Limb (tissue), 2 donors: Measurements from ENCODE around the gene DNER.
"Not testable (repeated sequence)": the region's sequence is repeated elsewhere in the genome, so short reads cannot be mapped to it uniquely, and the experiment has no call there.

Source experiments
- DNase-seq, 2 donors: peaks; one replicate each; pipeline ENCODE4 v3.0.0-alpha.2; 2016; ENCODE audit errors: extremely low spot score in 2 of 2

DNER gene

DNA sequence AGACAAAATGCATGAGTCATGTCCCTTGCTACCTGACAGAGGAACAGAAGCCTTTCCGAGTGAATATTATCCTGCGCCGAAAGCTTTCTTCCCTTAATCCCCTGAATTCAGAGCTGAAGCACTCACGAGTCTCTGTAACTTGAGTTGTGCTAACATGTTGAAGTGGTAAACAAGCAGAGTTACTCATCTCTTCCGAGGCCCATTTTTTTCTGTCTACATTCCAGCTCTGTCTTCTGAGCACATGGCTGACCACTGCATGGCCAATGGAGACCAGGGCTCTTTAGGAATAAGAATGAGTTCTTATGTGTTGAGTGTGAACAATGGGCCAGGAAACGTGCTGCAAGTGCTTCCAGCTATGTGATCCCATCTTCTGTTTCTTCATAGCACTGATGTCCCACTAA is 370.2 kb downstream of the DNER start:
- no peak for DNase-seq

DNA sequence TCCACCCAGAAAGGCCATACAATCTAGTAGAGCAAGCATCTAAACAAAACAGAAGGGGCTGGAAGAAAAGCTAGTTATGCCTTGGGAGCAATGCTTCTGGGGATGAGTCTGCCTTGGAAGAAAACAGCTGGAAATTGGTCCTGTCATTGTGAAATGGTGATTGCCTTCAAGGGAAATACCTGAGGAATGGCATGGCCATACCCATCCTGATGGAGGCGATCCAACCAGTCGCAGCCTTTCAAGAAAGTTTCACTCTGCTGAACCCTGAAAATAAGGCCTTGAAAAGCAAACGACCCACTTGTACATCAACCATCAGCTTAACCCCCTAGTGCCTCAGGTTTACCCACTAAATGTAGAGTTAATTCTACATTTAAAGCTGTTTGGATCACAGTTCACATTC is 370.7 kb downstream of the DNER start:
- no peak for DNase-seq

DNA sequence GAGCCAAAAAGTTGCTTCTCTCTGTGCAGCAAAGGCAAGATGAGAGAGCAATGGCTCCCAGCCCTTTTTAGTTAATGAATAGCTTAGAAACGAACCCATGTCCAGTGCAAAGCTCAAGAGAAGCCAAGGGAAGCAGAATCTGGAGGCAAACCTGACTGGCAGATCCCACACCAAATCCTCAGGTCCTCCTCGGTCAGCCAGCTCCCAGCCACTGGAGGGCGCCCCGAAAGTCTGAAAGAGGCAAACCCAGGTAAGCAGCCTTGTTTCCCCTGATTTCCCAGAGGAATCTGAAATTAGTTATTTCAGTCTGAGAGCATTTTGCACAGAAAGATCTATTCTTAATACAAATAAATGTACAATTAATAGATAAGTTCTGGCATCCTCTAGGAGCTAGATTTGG is 372.0 kb downstream of the DNER start:
- DNase-seq: peak in 1 of 2 donors; percentile 39

DNA sequence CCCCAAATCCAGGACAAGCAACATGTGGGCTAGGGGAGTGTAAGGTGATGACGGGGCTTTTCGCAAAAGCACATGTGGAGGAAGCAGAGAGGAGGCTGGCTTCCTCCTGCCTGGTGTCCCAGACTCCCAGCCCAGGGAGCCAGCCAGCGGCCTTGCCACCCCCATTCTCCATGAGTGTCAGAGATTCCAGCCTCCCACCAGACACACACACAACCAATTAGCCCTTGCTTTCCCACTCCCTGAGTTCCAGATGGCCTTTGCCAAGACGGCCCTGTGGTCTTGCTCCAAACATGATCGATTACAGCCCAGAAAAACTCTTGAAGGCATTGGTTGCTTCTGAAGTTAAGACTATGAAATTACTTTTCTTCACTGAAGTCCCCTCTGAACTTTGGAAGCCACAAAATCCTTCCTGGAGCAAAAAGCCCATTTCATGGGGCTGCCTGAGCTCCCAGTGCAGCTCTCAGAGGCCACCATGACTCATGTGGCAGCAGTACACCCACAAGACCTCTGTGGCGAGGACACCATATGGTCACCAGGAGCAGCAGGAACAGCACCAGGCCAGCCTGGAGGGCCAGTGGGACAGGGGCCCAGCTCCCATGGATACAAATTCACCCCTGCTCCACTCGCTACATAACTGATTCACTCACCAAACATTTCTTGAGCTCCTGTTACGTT is 374.1 kb downstream of the DNER start:
- no peak for DNase-seq

DNA sequence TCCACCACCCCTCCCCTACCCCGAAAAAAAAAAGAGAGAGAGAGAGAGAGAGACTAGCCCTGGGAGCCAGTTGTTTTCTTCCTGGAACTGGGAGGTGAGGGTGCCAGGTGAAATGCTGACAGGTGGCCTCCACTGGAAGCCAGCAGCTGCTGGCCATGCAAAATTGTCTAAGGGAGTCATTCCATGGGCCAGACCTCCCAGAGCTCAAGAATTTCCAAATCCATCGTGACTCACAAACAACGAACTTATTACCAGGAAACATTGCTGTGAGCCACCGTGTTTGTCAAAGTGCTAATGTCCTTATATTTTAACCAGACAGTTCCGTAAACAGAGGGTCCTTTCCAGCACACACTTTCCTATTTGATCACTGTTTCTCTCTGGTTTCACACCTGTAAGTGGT is 374.7 kb downstream of the DNER start:
- no peak for DNase-seq

DNA sequence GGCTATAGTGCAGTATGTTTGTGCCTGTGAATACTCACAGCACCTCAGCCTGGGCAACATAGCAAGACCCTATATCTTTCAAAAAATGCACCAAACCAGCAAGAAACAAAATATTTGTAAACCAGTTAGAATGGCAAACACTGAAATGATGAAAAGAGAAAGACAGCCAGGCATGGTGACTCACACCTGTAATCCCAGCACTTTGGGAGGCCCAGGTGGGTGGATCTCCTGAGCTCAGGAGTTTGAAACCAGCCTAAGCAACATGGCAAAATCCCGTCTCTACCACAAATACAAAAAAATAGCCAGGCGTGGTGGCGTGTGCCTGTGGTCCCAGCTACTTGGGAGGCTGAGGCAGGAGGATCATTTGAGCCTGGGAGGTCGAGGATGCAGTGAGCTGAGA is 375.2 kb downstream of the DNER start:
- not testable (repeated sequence) for DNase-seq

DNA sequence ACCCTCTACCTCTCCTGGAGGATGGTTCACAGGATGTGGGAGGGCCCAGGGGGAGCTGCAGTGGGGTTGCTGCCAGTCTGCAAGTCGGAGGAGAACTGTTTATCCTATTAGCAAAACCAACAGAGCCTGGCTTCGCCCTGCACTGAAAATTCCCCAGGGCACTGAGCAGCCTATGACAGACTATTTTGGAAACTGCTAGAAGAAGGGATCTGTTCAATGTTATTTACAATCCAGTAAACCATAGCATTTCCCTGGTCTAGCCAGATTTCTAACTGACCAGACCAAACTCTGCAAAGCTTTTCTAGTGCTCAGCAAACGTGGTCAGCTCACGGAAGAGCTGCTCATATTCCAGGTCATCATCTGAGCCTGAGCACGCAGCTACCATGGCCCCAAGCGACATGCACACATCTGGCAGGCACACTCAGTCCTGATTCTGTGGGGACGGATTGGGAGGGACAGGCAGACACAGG is 378.4 kb downstream of the DNER start:
- DNase-seq: no peak

DNA sequence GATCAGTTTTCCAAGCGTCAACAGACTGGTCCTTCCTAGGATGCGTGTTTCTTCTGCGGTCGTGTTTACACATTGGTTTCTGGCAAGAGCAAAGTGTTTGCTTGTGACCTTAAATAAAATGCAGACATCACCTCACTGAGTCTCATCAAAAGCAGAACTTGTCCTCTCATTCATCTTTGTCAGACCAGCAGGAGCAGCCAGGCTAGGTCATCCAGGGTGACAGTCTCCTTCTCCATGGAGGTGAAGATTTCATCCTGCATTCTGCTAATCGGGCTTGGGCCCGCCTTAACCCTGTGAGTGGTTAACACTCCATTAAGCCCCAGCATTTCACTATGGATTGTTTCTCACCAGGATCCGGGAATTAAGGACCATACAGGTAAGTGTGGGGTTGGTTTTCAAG is 379.0 kb downstream of the DNER start:
- DNase-seq: no peak

DNA sequence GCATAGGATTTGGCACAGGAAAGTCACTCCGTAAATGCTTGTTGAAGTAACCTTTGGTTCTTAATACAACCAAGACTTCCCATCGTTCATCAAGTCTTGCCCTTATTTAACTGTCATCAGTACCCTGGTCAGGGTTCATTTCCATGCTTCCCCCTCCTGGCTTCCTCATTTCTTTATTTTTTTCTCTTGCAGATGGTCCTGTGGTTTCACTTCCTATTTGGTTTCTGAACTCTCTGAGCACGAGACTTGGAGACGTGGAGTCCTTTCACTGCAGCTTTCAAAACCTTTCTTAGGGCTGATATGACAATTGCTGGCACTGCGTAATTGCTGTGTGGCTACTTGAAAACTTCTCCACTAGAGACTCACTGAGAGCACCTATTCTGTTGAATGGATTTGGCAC is 383.4 kb downstream of the DNER start:
- DNase-seq: no peak

DNA sequence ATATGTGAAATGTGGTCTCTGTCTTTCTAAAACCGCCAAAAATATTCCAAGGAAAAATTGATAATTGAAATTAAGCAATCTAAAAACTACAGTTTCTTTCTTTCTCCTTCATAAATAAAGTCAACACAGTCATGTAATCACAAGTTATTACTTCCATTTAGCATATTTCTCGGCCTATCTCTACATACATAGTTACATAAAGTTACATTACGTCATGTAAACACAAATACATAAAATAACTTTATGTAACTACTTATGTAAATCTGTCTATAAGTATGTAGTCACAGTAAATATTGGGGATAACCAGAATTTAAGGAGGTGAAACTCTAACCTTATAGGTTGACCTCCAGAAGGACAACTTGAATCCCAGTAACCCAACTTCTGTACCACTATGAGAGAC is 394.8 kb downstream of the DNER start:
- no peak for DNase-seq

DNA sequence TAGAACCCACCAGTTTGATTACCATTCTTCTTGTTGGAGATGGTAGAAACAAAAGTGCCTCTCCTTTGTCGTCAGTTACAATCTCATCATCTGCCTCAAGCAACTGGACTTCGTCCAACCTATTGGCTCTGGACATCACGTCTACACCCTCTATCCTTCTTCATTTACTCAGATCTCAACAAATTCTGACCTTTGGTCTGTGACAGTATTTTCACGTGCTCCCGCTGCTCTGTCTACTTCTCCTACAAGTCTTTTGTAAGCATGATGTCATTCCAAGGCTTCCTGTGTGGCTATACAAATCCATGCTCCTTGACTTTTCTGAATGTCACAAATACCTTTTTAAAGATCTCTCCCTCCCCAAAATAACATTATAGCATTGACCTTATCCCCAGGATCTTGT is 400.2 kb downstream of the DNER start:
- no peak for DNase-seq

DNA sequence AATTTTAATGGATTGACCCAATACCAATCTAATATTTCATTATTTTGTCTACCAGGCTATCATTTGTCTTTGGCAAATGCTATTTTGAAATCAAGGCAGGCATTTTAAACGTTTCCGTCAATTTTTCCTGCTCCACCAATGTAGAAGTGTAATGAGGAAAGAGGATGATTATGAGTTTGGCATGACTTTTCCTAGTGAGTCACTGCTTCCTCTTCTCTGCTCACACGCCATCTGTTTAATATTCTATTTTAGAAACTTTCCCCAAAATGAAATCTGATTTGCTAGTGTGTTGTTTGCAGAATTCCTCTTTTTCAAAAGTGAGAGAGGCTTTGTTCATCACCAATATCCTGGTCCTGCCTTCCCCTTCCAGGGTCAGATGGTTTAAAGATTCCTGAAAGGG is 400.8 kb downstream of the DNER start:
- no peak for DNase-seq
